ENCODE measurements around the gene NCOA3.
A peak's percentile ranks its signal among the peaks of the same experiment; 100 is the strongest.

DNA sequence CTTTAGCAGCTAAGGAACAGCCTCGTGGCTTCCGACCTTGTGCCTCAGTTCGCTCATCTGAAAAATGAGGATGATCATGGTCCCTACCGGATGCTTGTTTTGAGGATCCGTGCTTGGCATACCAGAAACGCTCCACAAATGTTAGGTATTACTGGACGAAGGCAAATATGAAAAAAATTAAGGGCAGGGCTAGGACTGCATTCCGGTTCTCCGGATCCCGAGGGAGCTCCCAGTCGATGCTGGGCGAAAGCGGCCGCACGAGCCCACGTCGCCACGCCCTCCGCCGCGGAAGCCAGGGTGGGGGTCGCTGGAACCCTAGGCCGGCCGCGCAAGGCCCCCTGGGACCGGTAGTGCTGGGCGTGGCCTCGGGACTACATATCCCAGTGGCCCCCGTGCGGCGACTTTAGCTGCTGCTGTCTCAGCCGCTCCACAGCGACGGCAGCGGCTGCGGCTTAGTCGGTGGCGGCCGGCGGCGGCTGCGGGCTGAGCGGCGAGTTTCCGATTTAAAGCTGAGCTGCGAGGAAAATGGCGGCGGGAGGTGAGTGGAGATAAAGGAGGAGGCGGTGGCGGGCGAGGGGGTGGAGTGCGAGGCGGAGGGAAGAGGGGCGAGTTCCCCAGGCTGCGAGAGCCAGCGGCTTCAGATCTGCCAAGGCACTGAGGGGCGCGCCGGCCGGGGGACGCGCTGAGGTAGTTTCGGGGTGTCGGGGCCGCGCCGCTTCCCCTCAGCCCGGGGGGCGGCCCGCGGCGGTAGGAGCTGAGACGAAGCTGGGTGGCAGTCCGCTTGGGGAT is at the start of gene NCOA3:
- TF ChIP-seq, protein P1, sequence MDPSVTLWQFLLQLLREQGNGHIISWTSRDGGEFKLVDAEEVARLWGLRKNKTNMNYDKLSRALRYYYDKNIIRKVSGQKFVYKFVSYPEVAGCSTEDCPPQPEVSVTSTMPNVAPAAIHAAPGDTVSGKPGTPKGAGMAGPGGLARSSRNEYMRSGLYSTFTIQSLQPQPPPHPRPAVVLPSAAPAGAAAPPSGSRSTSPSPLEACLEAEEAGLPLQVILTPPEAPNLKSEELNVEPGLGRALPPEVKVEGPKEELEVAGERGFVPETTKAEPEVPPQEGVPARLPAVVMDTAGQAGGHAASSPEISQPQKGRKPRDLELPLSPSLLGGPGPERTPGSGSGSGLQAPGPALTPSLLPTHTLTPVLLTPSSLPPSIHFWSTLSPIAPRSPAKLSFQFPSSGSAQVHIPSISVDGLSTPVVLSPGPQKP (IDR thresholded peaks at IDR 0.05; ENCODE audit: low read depth, low read length): peak; percentile 57; the same call in 1 of the 2 replicates
- no peak for TF ChIP-seq RFX5 (IDR thresholded peaks at IDR 0.05; ENCODE audit: low read depth, low read length)
- peak; percentile 98 for TF ChIP-seq POLR2A (IDR thresholded peaks at IDR 0.05; ENCODE audit: low read depth, low read length)
- no peak for TF ChIP-seq RBBP5 (conservative IDR thresholded peaks at IDR 0.05)

Data from GM12878 (cell line).